Hematopoietic multipotent progenitor cell treated with erythropoietin and hydrocortisone succinate and interleukin-3 and kit ligand, for 17 days (in vitro differentiated cells): ENCODE results near the gene PLXNA2.
A peak's percentile ranks its signal among the peaks of the same experiment; 100 is the strongest.

Experiments used
- DNase-seq: peaks from one replicate; pipeline ENCODE4 v3.0.0-alpha.2; 2015; ENCODE audit warnings: low spot score

PLXNA2 gene

DNA sequence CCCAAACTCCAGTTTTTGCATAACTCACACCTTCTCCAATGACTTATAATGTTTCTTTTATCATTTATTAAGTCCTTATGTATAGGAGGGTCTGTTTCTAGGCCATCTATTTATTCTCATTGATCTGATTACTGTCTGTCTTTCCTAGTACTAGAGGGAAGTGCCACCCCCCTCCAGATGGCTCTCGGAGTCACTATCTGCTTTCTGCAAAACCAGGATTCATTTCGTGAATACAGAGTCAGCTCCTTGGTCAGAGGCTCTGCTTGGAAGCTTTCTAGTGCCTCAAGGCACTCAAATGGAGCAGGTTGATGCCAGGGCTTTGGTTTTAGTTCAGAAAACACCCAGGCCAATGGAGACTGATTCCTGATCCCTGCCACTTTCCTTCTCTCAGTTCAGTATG is 231.0 kb downstream of the PLXNA2 start:
- no peak for DNase-seq

- no peak for DNase-seq
Measured at GRCh38 chr1:208012721-208013120, 231.5 kb downstream of the PLXNA2 start.

DNA sequence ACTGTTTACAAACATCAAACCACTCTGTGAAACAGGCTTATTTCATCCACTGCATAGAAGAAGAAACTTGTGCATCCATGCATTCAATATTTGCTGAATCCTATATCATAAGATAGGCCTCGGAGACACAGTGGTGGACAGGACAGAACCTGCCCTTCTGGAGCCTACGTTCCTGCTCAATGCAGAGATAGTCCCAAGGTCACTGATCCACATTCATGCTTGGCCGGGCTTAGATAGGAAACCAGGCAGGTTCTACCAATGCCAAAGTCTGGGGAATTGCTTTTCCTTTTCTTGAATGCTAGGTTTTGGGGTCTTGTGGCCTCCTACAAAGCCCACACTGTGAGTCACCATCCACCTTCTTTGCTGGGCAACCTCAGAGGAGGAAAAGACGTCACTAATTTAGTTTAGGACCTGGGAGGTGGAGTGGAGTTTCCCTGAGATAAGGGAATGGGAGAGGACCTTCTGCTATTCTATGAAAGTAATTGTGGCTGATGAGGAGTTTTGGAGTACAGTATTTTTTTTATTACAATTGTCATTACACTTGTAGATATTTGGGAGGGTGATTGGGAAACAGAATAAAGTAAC is 233.6 kb downstream of the PLXNA2 start:
- no peak for DNase-seq

DNA sequence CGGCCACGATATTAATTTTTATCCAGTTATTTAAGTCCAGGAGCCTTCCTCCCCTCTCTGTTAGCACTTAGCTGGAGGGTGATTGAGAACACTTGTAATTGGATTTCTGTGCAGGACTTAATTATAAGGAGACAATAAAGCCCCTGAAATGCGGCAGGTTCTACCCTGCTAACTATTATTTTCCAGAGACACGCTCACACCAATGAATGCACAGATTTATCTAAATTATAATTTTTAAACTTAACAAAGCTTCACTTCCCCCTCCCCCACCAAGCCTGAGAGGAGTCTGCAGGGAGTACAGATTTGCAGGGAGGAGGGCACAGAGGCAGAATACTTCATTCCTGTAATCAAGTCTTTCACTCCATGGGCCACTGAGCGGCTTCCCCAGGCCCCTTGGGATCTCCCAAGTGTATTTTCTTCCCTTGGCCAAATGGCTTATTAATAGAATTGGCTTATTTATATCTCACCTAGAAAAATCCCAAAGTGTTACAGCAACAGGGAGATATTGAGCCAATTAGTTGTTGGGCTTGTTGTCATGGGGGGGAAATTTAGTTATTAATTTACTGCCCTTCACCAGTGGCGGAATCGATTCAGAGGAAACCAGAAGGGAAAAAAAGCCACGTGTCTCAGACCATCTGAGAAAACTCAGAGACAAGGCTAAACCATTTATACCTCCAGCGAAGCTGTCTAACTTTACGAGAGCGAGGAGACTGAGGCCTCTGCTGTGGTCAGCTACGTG is 234.3 kb downstream of the PLXNA2 start:
- no peak for DNase-seq

DNA sequence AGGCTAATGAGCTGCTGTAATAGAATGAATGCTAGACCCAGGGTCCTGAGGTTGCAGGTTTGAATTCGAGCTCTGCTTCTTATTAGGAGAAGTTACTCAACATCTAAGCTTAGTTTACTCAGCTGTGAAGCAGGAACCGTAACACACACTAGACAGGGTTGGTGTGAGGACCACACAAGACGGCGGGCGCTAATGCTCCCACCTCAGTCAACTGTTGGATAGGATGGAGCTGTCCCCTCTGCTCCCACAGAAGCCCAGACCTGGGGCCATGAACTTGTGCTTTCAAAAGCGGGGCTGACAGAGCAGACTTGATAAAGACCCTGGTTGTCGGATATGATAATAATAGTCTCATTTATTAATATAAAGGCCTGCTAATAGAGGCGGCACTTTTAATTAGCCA is 234.9 kb downstream of the PLXNA2 start:
- no peak for DNase-seq

DNA sequence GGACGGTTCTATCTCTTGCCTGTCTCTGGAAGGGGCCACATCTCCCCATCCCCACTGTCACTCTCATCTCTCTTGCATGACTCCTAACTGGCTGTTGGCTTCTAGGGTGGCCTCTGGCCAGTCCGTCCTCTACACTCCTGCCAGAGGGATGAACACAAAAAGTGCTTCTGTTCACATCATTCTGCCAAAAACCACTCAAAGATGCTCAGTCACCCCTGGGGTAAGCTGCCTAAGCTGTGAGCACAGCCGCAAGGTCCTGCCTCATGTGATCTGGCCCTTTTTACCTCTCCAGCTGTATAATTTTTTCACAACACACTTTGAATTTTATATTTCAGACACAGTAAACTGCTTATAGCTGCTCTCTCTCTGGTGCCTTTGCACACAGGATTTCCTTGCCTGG is 235.7 kb downstream of the PLXNA2 start:
- no peak for DNase-seq

- DNase-seq: no peak
Measured at GRCh38 chr1:208007938-208008342, 236.2 kb downstream of the PLXNA2 start.

DNA sequence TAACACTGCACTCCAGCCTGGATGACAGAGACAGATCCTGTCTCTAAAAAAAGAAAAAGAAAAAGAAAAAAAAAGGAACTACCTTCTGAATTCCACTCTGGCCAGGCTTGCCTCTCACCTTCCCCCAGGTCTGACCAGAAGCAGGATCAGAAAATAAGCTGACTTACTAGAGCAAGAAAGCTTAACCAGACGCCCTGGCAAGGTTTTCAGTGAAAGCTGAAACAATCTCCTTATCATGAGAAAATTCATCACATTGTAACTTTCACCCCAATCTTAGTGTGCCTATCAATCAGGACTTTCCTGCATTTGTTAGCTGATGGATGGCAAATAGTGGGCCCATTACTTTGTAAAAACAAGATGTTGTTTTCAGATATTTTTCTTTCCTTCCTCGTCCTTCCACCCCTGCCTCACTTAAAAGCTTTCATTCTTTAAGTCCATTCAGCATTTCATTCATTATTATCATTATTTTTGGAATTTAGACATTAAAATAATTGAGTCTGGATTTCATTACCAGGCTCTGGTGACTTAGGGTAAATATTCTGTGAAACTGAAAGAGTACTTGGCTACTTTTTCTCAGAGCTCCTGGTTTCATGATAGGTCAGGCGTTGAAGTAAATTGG is 236.8 kb downstream of the PLXNA2 start:
- no peak for DNase-seq

DNA sequence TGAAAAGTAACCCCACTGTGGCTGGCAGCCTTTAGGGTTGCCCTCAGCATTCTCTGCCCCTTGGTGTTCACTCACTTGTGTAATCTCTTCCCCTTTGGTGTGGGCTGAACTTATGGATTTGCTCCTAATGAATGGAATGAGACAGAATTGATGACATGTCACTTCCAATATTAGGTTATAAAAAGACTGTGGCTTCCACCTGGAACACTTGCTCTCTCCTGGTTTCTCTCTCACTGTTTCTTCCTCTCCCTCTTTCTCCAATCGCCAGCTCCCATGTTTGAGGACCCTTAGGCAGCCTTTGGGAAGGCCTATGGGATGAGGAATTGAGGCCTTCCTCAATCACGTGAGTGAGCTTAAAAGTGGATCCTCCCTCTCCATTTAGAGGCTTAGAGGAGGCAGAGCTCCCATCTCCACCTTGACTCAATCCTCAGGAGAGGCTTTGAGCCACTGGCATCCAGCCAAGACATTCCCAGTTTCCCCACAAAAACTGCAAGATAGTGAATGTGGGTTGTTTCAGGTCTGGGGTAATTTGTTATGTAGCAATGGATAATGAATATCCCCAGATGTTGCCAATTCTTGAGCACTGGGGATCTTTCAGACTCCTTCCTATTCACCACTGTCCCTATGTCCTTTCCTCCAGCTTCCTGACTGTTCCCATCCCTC is 237.8 kb downstream of the PLXNA2 start:
- DNase-seq: no peak

DNA sequence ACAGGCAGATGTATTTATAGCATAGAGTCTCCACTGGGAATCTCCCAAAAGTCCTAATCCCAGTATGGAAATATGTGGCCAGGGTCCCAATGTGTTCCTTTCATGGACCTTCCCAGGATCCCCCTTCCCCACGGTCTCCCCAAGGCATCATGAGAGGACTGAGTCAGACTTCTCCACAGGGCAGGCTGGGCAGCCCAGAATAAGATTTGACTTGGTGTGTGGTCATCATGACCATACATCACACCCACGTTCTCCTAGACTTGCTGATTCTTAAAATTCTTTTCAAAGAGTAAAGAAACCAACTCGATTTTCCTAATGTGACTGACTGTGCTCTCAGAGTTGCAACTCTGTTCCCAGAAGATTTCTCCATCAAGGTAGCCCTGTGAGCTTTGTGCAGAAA is 239.3 kb downstream of the PLXNA2 start:
- DNase-seq: no peak

- DNase-seq: no peak
Measured at GRCh38 chr1:208003241-208003640, 240.9 kb downstream of the PLXNA2 start.

DNA sequence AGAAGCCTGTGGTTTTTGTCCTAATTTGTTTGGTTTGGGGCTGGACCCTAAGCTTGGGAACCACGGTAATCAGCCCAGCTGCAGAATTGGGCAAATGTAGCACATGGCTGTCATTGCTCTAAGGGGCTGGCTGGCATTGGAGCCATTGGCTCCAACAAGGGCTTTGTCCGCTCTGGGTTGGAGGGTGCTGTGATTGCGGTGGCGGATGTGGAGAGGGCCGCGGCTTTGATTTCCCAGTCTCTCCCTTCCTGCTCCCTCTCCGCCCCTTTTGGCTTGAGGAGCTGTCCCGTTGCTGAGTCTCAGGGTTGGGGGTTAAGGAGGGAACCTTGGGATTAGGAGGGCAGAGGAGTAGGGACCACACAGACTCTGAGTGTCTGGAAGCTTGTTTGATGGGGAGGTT is 241.5 kb downstream of the PLXNA2 start:
- DNase-seq: no peak

DNA sequence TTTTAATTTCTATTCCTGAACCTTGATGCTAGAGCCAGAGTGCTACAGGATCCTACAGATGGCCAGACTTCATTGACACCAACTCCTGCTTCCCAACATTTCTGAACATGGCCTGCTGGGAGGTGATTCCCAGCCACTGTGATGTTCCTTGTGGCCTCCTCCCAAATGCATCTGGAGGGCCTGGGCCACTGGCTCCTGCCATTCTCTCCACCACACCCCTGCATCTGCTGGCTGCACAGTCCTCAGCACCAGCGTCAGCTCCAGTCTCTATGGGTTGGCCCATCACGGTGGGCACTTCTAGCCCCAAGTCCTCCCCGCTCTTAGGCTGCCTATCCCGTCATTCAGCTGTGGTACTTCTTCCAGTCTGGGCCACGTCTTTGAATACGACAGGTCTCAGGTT is 242.1 kb downstream of the PLXNA2 start:
- no peak for DNase-seq

- DNase-seq: no peak
Measured at GRCh38 chr1:208000504-208000903, 243.7 kb downstream of the PLXNA2 start.

- DNase-seq: no peak
Measured at GRCh38 chr1:207999972-208000371, 244.2 kb downstream of the PLXNA2 start.

- no peak for DNase-seq
Measured at GRCh38 chr1:207999274-207999915, 244.8 kb downstream of the PLXNA2 start.

DNA sequence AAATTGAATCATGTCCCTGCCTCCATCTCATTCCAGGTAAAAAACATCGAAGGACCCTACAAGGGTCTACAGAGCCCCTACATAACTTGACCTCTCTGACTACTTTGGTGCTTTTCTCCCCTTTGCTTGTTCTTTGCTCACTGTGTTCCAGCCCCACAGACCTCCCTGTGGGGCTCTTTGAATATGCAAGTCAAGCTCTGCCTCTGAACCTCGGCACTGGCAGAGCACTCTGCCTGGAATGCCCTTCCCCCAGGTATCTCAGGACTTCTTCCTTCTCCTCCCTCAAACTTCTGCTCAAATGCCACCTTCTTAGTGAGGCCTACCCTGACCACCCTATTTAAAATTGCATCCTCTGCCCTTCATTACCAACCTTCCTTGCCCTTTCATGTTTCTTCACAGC is 245.5 kb downstream of the PLXNA2 start:
- no peak for DNase-seq

DNA sequence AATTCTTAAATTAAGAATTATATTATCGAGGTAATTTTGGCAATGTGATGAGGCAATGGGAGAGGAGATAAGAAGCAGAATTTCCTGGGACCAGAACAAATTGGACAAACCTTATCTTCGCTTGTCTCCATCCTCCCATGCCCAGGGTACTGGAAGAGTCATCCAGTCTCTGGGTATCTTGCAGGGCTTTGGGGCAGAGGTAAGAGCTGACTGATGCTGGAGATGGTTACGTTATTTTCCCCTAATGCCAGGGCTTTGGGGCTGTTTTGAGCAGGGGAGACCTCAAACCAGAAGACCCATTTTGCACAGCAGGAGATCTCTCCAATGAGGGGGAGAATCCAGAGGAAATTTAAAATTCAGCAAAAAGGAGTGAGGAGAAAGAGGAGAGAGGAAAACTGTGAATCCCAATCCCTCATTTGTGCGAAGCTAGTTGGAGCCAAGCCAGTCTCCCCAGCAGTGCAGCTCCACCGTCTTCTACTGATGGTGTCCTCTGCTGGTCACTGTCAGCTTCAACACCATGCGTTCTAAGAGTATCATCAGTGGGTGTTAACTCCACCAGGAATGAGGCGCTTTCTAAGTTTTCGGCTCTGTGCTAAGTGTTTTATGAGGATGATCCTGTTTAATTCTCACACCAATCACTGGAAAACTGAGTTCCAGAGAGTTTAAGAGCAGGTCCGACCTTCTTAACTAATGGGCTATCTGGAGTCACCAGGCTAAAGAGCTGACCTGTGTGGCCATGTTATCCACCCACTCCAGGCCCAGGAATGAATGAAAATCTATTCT is 246.5 kb downstream of the PLXNA2 start:
- DNase-seq: peak; percentile 76

DNA sequence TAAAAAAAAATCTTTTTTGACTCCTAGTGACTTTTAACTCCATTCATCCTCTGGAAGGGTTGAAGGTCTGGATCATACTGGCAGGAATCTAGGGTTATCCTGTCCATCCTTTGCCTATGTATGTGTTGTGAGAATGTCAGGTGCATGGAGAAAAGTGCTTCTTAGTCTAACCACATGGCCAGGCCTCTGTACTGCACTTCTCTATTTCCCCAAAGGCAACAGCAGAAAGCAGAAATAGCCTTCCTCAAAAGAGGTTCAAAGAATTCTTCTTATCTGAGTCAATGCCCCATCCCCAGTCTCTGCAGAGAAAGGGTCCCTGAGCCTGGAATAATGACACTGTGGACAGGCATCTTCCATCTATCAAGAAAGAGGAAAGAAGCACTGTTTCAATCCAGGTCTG is 247.5 kb downstream of the PLXNA2 start:
- no peak for DNase-seq

GRCh38 chr1:207995576-207995975 is 248.6 kb downstream of the PLXNA2 start:
- no peak for DNase-seq
